NCI-H1930 (cell line): Measurements from ENCODE around the gene R3HDM2.

Experiments used
- DNase-seq, 2 experiments: peaks; one replicate each; lab custom pipeline; 2025; lab: John Stamatoyannopoulos, UW

R3HDM2 gene

DNA sequence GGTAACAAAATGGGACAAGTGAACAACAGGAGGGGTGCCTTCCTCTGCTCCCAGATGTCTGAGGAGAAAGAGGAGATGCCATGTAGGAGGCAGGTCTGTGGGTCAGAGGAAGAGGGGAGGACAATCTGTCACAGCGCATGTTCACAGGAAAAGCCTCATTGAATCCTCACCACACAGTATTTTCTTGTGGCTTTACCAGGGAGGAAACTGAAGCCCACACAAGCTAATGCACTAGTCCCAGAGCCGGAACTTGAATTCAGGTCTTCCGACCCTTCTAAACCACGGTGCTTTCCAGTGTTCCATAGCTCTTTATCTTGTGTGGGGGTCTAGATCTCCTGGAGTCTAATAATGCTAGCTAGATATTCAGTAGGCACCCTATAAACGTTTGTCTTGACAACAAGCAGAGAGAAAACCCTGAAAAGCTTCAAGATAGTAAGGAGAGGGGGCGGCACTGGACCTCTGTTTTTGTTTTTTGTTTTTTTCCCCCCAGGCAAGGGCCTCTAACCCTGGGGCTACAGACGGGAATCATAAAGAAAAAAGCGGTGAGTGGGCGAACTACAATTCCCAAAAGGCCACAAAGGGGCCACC, 201.7 kb downstream of the R3HDM2 start:
- DNase-seq: no peak

DNA sequence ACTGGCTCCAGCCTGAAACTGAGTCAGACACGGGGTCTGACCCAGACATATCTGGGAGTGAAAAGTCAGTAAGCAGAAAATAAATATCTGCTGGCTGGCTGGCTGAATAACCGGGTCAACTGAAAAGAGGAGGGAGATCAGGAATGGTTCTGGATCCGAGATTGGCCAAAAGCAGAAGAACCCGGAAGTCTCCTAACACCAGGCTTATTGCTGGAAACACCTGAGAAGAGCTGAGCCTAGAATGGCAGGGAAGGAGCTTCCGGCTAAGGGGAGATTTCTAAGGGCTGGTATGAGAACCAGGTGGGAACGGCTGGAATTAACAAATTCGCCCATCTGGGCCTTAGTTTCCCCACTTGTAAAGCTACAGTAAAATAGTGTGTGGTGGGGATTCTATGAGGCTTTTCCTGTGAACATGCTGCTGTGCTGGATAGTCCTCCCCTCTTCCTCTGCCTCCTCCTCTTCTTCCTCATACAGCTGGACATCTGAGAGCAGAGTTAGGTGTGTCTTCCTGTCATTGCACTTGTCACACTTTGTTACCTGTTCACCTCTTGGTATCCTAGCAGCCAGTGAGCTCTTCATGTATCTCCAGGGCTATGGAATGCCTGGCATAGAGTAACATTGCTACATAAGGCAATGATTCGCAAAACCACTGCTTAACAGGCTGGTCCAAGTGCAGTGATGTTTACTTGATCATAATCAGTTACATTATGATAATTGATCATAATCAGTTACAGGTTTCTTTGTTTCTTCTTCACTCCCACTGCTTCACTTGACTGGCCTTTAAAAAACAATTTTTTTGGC, 203.3 kb downstream of the R3HDM2 start:
- DNase-seq: no peak

DNA sequence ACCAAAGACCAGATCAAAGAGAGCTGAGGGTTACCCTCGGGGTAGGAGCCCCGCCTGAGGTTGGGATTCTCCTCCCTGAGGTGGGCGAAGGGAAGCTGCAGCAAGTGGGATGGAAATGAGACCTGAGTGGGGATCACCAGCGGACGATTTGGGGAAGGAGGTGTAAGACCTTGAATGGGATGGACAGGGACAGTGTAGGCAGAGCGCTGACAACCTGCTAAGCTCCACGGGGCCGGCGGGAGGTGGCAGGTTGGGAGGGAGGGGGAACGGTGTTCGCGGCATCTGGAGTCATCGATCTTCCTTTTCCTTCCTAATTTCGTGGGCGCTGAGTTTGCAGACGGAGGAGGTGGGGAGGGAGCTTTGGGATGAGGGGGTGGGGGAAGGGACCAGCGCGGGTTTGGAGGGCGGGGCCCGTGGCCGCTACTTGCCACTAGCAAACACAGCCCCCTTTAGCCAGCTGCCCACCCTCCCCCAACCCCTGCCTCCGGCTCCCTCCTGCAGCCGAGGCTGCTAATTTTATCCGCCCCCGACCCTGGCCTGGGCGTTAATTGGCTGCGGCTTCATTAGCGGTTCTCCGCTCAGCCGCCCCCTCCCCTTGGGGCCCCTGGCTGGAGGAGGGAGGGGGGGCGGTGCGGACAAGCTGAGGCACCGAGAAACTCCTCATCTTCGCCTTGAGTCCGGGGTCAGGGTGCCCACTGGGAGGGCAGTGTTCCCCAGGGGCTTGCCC, 204.1 kb downstream of the R3HDM2 start:
- no peak for DNase-seq

DNA sequence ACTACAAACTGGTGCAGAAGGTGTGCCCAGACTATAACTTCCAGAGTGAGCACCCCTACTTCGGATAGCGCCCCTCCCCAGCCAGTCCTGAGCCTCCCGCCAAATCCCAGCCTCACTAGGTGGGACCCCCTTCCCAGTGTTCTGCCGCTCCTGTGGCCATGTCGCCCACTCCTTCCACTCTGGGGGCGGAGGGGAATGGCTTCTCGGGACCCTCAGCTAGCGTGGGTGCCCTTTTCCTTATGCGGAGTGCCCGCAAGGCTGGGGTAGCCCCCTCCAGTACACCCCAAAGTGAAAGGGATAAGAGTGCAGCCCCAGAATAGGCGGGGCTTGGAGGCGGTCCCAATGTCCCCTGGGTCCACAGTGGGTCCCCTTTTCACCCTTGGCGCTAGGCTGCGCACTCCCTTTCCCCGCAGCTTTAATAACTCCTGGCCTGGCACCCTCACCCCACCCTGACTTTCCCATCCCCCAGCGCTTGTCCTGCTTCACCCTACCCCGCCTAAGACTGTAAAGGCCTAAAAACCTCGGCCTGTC, 205.1 kb downstream of the R3HDM2 start:
- DNase-seq: no peak

DNA sequence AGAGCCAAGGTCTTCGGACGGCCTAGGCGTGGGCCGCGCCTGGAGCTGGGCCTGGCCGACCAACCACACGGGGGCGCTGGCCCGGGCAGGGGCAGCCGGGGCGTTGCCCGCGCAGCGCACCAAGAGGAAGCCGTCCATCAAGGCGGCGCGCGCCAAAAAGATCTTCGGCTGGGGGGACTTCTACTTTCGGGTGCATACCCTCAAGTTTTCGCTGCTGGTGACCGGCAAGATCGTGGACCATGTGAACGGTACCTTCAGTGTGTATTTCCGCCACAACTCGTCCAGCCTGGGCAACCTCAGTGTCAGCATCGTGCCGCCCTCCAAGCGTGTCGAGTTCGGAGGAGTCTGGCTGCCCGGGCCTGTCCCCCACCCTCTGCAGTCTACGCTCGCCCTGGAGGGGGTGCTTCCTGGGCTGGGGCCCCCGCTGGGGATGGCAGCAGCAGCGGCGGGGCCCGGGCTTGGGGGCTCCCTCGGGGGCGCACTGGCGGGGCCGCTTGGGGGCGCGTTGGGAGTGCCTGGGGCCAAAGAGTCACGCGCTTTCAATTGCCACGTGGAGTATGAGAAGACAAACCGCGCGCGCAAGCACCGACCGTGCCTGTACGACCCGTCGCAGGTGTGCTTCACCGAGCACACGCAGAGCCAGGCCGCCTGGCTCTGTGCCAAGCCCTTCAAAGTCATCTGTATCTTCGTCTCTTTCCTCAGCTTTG, 205.7 kb downstream of the R3HDM2 start:
- DNase-seq: no peak

DNA sequence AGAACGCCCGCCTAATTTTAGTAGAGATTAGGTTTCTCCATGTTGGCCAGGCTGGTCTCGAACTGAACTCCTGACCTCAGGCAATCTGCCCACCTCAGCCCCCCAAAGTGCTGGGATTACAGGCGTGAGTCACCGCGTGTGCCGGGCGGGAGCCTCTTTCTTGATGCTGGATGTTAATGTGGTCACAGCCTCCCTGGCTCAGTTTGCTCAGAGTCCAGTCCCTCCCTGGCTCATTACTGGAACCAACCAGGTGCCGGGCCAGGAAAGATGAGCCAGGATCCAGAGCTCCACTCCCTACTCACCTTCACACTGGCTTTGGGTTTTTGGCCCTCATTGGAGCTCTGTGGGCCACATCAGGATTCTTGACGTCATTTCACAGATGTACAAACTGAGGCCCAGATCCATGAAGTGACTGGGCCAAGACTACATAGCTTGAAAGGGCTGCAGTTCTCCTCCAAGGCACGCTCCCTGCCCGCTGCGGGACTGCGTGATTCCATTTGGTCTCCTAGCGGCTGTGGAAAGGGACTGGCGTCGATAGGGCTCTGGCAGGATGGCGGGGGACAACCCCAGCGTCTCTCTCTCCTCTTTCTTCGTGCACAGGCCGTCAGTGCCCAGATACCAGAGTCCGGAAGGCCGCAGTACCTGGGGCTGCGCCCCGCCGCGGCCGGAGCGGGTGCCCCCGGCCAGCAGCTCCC, 206.4 kb downstream of the R3HDM2 start:
- DNase-seq: no peak

DNA sequence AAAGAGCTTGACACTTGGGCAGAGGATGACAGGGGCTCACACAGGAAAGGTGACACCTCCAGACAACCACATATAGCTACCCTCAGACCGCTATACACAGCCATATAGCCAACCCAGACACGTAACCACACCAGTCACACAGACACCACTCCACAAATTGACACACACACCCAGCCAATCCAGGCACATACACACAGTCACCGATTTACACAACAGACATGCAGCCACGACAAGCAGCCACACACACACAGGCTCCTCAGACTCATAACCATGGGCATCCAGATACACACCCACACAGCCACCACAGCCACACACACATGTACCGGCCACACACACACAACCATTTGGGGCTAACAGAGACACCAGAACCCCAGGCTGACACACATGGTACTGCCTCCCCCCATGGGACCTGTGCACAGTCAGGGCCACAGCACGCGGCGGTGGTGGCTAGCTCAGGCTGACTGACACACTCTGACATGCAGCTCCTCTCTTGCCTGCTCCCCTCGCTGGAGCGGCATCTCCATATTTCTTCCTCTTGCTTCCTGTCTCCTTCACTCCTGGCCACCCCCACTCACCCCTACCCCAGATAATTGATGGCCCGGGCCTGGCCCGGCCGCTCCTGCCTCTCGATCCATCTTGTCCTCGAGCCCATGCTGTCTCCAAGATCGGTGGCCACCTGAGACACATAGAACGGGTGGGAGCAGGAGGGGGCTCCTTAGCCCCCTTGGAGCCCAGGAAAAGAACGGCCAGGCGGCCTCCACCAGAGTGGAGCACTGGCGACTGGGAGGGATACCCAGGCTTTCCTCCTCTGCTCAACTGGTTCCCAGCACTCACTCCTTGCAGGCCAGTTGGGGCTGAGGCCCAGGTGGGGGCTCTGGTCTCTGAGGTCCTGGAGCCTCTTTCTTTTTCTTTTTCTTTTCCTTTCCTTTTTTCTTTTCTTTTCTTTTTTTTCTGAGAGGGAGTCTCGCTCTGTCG, 207.4 kb downstream of the R3HDM2 start:
- no peak for DNase-seq

DNA sequence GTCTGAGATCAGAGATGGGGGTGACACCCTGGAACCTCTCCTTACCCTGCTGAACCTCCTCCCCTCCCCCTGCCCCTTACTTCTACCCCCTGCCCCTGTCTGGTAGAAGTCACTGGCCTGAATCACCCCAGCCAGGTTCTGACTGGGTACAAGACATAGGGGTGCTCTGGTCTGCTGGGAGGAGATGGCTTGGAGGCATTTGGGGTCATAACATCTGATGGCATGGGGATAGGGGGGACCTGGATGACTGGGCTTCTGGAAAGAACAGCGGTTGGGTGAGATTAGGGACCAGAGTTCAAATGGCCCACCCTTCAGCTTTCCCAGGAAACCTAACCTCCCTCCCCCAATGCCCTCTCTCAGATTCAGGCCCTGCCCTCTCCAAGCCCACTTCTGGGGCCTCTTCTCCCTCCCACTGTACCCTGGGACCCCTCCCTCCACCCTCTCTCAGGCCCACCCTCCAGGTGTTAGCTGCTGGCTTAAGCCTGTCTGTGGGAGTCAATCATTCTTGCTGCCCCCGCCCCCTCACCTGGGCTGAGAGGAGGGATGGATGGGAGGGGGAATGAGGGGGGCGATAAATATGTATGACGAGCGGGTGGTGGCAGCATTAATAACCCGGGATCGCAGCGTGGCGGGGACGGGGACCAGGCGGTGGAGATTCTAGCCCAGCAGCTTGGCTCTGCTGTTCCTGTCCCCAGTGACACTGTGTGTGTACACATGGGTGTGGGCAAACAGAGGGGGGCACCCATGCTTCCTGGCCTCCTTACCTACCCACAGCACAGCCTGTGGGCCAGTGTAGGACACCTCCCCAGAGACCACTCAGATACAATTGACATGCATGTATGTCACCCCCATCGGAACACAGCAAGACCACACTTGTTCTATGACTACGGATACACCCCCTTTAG, 208.3 kb downstream of the R3HDM2 start:
- no peak for DNase-seq

DNA sequence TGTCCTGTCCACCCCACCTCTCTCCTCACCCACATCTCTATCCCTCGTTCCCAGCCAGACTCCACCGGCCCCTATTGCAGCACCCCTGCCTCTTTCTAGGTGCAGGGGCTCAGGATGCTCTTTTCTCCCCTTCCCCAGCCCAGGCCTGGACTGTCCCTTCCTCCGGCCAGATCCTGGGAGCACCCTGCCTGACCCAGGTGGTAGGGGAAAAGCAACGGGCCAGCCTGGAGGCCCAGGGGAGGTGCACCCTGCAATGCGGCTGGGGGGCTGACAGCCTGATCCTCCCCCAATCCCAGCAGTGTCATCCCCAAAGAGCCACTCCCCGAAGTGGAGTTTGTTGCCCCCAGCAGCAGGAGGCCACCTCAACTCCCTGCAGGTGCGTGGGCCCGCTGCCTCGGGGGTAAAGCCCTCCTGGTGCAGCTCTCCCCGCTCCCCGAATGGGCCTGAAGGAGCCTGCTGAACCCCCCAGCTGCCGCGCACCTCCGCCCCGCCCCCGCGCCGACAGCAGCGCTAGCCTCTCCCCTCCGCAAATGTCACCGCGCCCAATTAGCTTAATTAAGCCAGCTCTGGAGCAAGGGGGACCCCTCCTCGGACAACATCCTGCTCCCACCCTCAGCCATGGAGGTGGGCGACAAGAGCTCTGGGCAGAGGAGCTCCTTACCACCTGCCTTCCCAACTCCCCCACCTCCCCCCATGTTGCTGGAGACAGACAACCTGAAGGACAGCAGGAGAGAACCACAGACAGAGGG, 209.5 kb downstream of the R3HDM2 start:
- no peak for DNase-seq

DNA sequence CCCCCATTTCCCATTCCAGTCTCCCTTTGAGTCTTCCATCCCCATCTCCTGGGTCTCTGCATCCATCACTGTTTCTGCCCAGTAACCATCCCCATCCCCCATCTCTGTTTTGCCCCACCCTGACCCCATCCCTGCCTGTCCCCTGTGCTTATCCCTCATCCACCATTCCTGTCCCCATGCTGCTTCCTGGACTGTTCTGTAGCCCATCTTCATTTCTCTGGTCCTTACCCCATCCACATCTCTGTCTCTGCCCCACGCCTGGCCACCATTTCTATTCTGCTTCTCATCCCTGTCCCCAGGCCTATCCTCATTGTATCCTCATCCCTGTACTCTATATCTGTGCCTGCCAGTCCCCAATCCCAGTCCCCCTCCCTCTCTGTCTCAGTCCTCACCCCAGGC, 210.1 kb downstream of the R3HDM2 start:
- DNase-seq: no peak

DNA sequence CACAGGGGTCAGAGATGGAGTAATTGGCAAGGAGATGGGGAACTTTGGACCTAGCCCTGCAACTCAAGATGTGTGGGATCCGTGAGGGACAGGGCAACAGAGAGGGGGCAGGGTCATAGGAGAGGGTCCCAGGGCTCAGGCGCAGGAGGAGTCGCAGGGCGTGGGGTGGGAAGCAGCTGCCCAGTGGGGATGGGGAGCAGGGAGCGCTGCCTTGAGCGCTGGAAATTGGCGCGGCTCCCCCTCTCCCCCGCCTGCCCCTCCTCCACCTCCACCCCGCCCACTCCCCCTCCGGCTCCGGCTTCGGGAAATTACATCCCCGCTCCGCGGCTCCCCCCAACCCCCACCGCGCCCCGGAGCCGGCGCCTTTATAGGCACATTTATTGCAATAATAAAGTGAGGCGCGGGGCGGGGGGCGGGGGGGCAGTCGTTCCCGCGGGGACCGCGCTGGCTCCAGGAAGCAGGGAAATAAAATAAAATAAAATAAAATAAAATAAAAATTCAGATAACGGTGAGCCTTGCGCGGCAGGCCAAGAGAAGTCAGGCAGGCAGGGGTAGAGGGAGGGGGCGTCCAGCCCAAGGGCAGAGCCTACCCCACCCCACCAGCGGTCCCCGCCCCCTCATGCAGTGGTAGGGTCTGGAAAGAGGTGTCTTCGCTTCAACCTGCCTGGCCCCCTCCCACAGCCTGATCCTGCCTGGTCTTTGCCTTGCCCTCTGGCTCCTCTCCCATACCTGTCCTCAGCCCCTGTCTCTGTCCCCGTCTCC, 210.7 kb downstream of the R3HDM2 start:
- no peak for DNase-seq

DNA sequence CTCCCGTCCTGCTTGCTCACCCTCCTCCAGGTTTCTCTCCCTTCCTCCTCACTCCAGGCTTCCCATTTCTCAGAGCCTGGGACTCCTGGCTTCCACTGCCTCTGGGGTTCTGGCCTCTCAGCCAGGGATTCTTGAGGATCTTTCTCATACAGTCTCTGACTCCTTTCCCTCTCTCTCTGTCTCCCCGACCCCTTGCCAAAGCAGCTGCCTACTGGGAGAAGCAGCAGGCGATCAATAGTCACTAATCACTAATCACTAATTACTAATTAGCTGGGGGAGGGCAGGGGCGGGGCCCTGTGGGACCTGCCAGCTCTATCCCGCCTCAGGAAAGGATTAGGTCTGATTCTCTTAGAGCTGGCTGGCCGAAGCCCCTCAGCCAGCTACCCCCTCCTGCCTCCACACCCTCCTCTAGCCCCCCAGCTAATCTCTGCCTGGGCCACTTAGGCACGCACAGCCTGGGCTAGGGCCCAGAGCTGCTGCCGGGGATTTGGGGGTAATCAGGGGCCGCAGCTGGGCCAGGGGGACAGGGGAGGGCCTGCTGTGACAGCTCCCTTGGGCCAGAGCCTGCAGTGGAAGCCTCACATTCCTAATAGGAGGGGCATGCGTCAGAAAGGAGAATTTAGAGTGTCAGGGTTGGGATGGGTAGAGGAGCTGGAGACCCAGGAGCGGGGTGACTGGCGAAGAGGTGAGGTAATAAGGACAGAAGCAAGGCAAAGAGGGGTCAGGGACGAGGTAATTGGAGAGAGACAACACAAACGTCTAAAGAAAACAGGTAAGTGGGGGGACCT, 211.4 kb downstream of the R3HDM2 start:
- DNase-seq: no peak

DNA sequence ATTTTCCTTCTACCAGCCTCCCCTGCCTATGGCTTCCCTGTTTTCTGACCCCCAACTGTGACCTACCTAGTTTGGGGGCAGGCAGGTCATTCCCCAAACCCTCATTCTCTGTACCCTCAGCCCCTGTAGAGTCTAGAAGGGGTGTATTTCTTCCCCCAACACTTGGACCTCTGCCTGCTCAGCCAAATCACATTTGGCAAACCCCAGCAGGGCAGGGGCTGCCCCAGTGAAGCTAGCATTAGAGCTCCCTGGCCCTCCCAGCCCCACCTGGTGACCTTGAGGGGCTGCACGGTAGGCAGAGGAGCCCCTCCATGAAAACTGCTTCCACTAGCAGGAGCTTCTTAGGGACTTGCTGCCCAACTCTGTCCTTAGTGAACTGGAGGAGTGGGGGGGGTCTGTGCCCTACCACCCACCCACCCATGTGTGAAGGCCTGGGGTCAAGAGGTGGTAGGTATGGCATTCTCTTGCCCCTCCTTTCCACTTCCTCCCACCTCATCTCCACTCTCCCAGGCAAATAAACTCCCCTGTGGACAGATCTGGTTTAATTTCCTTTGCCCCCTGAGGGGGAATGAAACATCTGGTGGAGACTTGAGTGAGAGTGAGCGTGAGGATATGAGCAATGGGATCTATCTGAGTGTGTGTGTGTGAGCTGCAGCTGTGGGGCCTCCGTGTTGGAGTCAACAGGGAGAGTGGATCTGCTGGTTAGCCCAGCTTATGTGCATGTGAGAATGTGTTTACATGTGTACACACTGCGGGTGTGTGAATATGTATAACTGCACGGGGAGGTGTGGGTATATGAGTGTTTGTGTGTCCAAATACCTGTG, 212.6 kb downstream of the R3HDM2 start:
- DNase-seq: no peak

DNA sequence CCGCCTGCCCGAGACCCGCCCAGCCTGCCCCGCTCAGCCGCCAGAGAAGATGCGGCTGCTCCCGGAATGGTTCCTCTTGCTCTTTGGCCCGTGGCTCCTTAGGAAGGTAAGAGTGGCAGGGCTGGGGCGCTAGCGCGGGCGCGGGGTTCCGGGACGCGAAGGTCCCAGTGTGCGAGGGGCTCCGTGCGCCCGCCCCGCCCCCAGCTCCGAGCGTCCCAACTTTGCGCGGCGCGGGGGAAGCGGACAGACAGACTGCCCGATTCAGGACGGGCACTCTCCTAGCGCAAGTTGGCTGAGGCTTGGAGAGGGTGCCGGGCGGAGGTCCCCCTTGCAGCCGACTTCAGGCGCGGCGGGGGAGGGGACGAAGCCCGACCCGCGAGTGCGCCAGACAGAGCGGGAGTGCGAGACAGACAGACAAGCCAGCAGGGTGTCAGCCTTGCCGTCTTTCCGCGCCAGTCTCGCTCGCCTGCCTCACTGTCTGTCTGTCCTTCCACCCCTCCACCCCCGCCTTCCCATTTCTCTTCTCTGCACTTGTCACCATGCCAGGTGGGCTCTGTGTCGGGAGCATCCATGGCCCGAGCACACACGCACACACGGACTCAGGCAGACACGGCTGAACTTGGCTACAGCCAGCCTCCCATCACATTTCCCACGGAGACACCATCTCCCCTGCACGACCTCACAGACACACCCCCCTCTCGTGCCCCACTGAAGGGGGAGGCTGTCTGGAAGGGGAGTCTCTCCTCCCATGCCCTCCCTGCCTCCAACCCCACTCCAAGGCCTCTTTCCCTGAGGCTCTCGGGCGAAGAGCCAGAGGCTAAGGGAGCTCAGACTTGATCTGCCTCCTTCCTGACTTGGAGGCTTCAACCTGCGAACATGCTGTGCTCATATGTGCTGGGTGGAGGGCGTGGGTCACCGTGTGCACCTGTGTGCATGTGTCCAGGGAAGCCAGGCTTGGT, 213.6 kb downstream of the R3HDM2 start:
- DNase-seq: no peak
